HG03571 (cell line): Measurements from ENCODE around the gene PRH2.

ENCODE experiments used
- ATAC-seq: cut with Tn5 transposase; IDR thresholded peaks from one replicate; pipeline ENCODE4 v1.9.1; 2021; ENCODE audit not compliant: unreplicated experiment

Gene PRH2

GRCh38 chr12:10928746-10929286 is at the start of gene PRH2:
Gene PRH2 (plus strand): TSS chr12:10929236. CDS start chr12:10929274, 38 bp downstream.
- ATAC-seq: no peak

DNA sequence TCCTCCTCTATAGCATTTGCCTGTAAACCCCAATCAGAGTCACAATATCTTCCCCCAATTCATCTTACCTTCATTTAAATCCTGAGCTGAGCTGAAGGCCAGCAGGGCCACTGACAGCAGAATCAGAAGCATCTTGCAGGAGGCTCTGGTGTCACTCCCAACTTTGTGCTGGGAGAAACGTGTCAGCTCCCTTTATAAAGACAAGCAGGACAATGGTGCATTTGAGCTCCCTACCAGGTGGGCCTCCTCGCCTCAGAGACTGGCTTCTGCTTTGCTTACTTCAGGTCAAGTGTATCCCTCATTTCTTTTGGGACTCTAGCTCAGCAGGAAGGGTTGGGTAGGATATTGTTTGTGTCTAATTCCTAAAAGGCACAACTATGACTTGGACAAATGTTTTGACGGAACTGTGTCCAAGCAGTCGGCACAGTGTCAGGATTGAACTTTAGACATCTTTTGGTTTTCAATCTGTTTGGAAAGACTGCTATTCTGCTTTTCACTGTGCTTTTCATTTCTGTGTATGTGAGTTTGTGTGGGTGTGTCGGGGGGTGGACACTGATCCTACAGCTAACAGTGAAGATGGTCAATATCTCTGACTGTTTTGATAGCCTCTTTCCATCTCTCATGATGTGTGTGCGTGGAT is 44.8 kb upstream of the PRH2 start, which contains the start of gene PRH1:
TSS of gene PRH1 (minus strand) at position 170 of the 640 bp plus-strand sequence. CDS start at position 132, 38 bp downstream.
- no peak for ATAC-seq

DNA sequence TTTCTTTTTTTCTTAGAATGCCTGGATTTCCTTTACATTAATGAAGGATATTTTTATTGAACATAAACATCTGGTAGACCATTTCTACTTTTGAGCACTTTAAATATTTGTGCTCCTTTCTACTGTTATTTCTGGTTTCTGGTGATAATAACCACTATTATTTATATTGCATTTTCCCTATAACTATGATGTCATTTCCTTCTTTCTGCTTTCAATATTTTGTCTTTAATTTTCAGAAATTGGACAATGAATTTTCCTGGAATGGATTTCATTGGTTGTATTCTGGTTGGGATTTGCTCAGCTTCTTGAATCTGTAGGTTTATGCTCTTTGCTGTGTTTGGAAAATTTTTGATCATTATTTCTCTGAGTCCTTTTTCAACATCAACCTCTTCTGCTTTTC is 39.8 kb upstream of the PRH2 start:
- ATAC-seq: no peak

DNA sequence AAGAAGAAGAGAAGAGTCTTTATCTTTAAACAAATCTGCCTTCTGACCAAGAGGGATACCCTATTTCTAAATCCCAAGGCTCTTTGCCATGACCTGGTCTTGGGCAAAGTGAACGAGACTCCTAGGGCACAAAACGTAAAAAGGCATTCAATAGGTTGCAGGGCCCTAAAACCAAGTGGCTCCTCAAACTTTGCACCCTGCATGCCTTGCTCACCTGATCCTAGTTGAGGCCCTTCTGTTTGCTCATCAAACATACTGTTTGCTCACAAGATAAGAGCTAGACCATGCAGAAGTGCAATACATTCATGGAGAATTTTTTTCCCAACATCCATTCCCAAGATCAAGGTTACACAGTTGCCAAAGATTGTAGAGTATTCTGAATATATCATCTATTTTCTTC is 37.1 kb upstream of the PRH2 start:
- ATAC-seq: no peak

DNA sequence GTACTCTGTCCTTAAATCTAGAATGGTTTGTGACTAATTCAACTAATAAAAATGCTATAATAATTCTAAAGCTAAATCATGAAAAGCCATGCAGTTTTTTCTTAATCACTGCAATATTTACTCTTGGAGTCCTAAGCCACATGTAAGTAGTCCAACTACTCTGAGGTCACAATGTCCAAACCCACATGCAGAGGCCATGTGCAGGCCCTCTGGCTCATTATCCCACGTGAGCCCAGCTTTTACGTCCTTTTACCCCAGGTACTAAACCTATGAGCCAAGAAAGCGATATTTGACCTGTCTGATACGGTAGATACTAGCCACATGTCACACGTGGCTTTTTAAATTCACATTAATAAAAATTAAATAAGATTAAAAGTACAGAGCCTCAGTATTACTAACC is 32.2 kb upstream of the PRH2 start:
- no peak for ATAC-seq

DNA sequence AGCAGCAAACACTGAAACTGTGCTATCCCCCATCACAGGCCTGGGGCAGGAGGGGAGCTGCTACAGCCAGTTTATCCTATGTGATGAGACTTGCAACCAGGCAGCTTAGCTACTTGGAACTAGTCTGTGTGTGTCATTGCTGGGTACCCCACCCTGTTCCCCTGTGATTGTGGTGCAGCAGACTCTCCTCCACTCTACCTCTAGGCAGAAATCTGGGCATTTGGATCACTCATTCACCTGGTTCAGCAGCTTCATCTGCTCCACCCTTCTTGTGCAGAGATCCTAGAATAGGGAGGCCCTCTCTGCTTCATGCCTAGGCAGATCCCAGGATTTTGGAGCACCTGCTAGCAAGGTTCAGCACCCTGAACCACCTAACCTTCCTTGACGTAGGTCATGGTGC is 28.5 kb upstream of the PRH2 start:
- ATAC-seq: no peak

GRCh38 chr12:10900972-10901371 is 28.1 kb upstream of the PRH2 start:
- no peak for ATAC-seq

DNA sequence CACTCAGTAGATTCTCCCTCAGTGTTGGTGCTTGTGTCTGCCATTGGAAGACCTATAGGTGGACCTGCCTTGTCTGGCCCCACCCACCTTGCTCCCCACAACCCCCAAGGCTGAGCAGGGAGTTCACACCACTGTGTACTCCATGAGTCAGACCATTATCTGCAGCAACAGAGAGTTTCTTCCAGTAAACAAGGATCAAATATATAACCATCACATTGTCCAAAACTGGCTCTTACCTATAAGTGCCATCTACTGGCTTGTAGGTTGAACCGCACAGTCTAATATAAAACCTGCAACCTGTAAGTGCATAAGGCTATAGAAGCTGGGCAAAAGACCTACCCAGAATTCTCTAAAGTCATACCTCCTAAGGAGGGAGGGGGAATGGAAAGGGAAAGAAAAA is 27.6 kb upstream of the PRH2 start:
- no peak for ATAC-seq

DNA sequence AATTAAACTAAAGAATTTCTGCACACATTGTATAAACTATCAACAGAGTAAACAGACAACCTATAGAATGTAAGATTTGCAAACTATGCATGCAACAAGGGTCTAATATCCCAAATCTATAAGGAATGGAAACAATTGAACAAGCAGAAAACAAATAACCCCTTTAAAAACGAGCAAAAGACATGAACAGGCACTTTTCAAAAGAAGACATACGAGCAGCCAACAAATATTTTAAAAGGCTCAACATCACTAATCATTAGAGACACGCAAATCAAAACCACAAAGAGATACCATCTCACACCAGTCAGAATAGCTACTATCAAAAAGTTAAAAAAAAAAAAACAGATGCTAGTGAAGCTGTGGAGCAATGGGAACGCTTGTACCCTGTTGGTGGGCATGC is 24.4 kb upstream of the PRH2 start:
- no peak for ATAC-seq

DNA sequence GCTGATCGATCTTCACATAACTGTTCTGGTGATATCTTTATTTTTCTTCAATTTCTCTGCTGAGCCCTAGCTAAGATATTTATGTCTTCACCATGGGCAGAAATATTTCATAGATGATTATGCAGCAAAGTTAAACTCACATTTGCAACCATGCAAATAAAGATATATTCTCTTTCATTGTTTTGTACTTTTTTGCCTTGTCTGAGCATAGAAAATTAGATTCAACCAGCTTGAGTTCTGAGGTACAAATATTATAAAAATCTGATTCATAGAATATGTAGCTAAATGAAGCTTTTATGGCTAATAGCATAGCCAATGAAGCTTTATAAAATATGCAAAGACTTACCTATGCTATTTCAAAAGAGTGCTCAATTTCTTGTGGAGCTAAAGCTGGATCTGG is 19.6 kb upstream of the PRH2 start, which contains the start of gene TAS2R13:
TSS of gene TAS2R13 (minus strand) at position 101 of the 400 bp plus-strand sequence. CDS start 264 bp downstream, outside the sequence.
- ATAC-seq: no peak

DNA sequence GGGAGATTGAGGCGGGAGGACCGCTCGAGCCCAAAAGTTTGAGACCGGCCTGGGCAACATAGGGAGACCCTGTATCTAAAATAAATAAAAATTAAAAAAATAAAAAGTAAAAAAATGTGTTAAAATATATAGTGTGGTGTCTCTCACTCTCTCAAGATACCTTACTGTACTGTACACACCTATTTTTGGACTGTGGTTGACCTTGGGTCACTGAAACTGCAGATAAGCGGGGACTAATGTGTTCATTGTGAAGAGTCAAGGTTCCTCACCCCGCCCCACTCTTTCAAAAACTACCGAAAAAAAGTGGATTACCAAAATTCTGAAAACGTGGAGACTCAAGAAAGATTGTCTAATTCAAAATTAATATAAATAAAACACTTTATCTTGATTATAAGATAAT is 18.7 kb upstream of the PRH2 start:
- ATAC-seq: no peak

DNA sequence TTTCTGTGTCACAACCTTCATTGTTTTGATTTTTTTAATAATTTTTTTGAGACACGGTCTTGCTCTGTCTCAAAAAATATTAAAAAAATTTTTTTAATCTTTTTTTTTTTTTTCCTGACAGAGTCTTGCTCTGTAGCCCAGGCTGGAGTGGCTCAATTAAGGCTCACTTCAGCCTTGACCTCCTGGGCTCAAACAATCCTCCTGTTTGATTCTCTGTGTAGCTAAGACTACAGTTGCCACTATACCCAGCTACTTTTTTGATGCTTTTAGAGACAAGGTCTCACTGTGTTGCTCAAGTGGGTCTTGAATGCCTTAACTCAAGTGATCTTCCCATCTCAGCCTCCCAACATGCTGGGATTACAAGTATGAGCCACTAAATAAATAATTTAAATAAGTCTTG is 9.2 kb upstream of the PRH2 start:
- no peak for ATAC-seq

- no peak for ATAC-seq
Observed at GRCh38 chr12:10926269-10926668, 2.8 kb upstream of the PRH2 start.

DNA sequence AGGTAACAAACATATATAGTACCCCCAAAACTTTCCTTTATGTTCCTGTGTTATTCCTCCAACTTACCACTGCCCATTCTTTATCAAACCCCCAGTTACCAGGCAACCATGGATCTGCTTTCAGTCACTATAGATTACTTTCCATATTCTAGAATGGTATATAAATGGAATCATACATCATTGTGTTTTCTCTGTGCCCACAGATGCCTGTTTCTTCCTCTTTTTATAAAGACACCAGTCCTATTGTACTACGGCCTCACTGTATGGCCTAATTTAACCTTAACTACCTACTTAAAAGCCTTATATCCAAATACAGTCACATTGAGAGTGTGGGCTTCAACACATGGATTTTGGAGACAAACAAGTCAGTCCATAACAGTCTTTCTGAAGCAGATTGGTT is 7.5 kb downstream of the PRH2 start:
- no peak for ATAC-seq

- no peak for ATAC-seq
Observed at GRCh38 chr12:10939163-10939562, 10.1 kb downstream of the PRH2 start, which contains the start of gene TAS2R14. Gene TAS2R14 (minus strand): TSS chr12:10939263. CDS start chr12:10939207, 56 bp downstream.

DNA sequence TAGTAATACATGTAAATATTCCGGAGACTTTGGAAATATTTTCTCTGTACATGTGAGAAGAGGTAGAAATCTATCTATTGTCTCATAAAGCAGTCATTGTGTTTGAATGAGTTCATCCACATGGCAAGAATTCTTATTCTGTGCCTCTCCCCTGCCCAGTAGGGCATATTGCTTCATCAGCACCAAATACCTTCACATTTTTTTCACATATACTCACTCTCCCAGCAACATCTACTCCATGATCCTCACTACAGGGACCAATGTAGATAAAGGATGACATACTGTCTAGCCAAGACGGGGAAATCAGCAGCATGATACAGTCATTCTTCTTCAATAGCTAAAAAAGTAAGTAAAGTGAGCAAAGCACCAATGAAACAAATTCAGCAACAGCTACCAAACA is 11.4 kb downstream of the PRH2 start:
- ATAC-seq: no peak

- no peak for ATAC-seq
Observed at GRCh38 chr12:10941369-10941768, 12.3 kb downstream of the PRH2 start.

- ATAC-seq: no peak
Observed at GRCh38 chr12:10941916-10942607, 13.0 kb downstream of the PRH2 start.

- ATAC-seq: no peak
Observed at GRCh38 chr12:10943167-10943566, 14.1 kb downstream of the PRH2 start.

DNA sequence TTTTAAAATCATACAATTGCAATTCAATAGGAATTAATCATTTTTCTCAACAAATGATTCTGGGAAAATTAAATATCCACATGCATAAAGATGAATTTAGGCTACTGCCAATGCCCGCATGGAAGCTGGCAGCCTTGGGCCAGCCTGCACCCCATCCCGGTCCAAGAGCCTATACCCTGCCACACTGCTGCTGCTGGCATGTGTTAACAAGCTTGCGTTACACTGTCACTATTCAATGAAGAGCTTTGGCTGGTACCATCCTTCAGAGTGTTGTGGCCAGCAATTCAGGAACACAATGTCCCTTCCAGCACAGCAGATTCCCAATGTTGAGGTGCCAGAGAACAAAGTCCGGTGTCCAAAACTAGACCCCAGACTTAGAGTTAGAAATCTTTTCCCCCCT is 23.6 kb downstream of the PRH2 start:
- ATAC-seq: no peak

DNA sequence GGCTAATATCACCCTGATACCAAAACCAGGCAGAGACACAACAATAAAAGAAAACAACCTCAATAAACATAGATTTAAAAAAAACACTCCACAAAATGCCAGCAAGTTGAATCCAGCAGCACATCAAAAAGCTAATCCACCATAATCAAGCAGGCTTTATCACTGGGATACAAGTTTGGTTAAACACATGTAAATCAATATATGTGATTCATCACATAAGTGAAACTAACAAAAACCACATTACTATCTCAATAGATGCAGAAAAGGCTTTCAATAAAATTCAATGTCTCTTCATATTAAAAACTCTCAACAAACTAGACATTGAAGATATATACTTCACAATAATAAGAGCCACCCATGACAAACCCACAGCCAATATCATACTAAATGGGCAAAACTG is 27.0 kb downstream of the PRH2 start:
- ATAC-seq: no peak

- no peak for ATAC-seq
Observed at GRCh38 chr12:10957741-10958140, 28.7 kb downstream of the PRH2 start.
